DMS79 treated with DMSO at 0.1 percent for 48 hours (cell line): ENCODE measurements around the gene TECTA.

Experiments used
- DNase-seq: peaks from one replicate; lab custom pipeline; 2025; lab: John Stamatoyannopoulos, UW

The TECTA gene, protein sequence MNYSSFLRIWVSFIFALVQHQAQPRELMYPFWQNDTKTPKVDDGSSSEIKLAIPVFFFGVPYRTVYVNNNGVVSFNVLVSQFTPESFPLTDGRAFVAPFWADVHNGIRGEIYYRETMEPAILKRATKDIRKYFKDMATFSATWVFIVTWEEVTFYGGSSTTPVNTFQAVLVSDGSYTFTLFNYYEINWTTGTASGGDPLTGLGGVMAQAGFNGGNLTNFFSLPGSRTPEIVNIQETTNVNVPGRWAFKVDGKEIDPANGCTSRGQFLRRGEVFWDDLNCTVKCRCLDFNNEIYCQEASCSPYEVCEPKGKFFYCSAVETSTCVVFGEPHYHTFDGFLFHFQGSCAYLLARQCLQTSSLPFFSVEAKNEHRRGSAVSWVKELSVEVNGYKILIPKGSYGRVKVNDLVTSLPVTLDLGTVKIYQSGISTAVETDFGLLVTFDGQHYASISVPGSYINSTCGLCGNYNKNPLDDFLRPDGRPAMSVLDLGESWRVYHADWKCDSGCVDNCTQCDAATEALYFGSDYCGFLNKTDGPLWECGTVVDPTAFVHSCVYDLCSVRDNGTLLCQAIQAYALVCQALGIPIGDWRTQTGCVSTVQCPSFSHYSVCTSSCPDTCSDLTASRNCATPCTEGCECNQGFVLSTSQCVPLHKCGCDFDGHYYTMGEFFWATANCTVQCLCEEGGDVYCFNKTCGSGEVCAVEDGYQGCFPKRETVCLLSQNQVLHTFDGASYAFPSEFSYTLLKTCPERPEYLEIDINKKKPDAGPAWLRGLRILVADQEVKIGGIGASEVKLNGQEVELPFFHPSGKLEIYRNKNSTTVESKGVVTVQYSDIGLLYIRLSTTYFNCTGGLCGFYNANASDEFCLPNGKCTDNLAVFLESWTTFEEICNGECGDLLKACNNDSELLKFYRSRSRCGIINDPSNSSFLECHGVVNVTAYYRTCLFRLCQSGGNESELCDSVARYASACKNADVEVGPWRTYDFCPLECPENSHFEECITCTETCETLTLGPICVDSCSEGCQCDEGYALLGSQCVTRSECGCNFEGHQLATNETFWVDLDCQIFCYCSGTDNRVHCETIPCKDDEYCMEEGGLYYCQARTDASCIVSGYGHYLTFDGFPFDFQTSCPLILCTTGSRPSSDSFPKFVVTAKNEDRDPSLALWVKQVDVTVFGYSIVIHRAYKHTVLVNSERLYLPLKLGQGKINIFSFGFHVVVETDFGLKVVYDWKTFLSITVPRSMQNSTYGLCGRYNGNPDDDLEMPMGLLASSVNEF (N-terminal part only)

DNA sequence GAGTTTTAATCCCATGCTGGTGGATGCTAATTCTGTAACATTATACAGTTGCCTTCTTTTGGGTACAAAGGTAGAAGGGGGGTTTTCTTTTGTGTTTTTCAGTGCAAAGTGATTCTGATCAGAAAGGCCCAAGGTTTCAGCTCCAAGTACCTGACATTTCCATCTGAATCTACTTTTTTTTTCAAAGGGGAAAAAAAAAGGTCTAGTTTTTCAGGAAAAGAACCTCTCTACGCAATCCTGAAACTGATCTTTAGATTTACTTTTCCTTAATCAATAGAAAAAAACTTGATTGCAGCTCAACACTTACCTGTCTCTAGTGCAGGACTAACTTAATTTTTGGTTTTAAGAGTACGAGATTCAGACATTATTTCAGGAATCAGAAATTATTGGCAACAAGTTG, at the start of gene TECTA:
Gene TECTA, plus strand, starts transcription at position 301 of the 400 bp plus-strand sequence. CDS start 1,423 bp downstream, outside the sequence.
- no peak for DNase-seq

- DNase-seq: no peak
Observed at GRCh38 chr11:121053244-121053643, 47.8 kb upstream of the TECTA start.

DNA sequence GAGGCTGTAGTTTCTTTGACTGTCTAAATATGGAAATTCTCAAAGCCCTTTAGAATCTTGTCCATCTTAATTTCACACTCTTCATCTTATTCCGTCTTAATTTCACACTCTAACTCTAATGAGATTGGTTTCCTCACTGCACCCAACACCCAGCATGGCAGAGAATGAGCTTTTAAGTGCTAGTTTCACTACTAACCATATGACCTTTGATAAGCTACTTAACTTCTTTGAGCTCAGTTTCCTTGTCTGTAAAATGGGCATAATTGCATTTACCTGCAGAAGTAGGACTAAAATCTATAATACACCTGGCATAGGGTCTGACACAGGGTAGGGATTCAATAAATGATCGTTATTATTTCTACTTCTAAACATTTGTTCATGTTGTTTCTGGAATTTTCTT, 46.8 kb upstream of the TECTA start:
- no peak for DNase-seq

DNA sequence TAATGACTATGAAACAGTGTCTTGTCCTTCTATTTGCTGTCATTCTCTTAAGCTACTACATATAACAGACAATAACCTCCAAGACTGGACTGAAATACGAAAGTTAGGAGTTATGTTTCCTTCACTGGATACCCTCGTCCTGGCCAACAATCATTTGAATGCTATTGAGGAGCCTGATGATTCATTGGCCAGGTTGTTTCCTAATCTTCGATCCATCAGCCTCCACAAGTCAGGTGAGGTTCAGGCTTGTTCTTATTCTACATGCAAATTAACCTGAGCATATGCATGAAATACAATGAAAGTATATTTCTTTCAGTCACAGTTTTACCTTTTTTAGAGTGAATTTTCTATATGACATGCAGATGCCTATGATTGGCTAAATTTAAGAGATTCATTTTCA, 46.0 kb upstream of the TECTA start:
- no peak for DNase-seq

GRCh38 chr11:121057922-121058321, 43.1 kb upstream of the TECTA start:
- DNase-seq: no peak

DNA sequence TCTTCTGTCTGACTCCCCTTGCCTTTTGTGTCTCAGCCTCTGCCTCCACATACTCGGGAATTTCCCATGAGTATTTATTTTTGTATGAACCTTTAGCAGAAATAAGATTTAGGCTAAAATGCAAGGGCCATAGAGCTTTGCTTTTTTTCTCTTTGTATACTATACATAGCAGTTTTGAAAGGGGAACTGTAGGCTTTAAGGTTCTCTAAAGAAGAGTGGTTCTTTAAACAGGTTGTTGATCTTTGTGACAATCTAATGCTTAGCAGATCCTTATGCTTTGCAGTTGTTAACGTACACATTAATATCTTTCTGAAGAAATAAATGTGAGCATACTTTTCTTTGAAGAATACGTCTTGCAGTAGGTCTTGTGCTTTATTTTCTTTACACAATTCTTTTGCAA, 42.1 kb upstream of the TECTA start:
- no peak for DNase-seq

DNA sequence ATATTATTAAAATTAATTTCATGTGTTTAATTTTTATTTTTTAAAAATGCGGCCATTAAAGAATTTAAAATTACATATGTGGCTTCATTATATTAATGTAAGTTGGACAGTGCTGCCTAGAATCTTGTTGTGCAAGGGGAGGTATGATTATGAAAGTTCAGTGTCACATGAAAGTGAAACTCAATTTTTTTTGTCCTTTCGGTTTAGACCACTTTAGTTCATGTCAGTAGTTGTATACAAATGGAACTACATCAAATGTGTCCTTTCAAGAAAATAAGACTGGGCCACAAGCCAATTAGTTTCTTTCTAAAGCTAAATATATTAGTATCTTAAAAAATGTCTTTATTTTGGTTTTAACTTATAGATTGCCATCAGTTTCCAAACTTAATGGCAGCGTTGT, 41.4 kb upstream of the TECTA start:
- DNase-seq: no peak

GRCh38 chr11:121063728-121064127, 37.3 kb upstream of the TECTA start:
- no peak for DNase-seq

DNA sequence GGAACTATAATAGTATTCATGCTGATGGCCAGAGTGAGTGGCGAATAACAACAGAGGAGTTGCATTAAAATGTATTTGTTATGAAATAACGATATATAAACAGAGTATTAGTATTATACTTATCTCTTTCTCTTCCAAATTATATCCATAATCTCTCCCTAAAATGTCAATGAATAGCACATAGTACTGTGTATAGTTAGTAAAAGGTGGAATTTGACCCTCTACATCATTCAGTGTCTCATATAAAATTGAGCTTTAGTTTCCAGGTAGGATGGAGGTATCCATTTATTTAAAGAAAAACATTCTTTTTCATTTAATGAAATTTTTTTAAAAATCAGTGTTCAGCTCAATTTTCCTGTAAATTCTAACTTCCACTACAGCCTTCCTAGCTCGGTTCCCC, 34.4 kb upstream of the TECTA start:
- DNase-seq: no peak

- DNase-seq: no peak
Observed at GRCh38 chr11:121067026-121067425, 34.0 kb upstream of the TECTA start.

DNA sequence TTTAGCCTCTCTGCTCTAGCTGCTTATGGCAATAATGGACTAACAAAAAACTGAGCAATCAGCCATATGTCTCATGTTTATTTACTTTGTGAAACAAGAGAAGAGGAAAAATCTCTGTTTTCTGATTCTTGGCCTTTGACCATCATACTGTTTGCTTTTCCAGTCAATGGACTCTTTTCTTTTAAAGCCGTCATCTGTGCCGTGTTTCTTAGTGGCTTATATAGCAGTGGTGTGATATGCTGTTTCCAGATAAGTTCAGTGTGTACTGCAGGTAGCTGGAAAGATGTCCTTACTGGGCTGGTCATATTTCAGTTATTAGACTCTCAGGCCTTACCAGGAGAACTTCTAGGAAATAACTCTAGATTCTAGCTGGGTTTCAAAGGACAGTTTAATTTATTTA, 33.6 kb upstream of the TECTA start:
- DNase-seq: peak; percentile 56

- no peak for DNase-seq
Observed at GRCh38 chr11:121067962-121068647, 32.9 kb upstream of the TECTA start.

GRCh38 chr11:121068787-121069186, 32.3 kb upstream of the TECTA start:
- no peak for DNase-seq

DNA sequence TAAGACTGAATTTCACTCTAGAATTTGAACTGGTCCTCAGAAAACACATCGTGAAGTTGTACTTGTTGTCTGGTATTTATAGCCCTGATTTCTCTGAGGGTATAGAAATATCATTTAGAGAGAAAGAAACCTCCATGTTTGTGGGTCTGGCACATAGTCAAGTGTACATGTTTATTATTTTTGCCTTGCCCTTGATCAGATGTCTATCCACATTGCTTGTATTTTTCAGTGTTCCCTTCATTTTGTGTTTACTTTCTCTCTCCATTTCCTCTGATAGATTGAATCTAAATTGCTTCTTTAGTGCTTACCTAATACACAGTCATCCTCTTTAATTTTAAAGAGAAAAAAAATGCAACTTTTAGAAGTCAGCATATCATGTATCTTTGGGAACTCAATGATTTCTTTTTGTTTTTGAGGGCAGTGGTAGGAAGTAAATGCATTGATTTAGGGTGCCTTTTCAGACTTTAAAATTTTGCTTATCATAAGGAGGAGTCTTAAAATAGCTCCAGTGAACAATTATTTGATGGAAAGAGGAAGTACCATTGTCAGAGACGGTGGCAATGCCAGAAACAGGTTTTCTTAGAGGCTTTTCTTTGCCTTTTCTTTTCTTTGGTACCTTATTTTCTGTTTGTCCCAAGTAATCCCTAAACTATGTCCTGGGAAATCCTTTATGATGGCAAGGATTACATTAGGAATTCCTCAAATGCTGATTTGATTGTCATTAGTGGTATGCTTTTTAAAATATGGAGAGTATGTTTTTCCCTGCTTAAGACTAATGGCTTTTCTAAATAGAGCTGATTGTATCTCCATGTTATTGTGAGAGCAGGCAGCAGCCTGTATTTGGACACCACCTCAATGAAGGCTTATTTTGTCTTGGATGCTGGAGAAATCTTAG, 29.8 kb upstream of the TECTA start:
- DNase-seq: no peak

GRCh38 chr11:121071846-121072450, 29.1 kb upstream of the TECTA start:
- DNase-seq: no peak

DNA sequence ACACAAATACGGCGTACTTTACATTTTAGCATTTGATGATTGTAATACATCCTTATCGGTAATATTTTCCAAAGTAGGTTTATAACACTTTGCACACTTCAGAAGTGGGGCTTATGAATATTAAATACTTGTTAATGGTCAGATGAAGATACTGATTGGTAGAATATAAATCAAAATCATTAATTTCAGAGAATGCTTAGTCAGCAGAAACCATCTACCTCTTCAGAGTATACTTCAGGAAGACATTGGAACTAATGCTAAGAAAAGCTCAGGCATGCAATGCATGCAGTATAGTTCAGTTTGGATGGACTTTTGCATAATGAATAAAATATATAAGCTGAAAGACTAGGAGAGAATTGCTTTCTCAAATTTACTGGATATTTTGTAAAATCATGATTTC, 19.7 kb upstream of the TECTA start:
- DNase-seq: no peak

DNA sequence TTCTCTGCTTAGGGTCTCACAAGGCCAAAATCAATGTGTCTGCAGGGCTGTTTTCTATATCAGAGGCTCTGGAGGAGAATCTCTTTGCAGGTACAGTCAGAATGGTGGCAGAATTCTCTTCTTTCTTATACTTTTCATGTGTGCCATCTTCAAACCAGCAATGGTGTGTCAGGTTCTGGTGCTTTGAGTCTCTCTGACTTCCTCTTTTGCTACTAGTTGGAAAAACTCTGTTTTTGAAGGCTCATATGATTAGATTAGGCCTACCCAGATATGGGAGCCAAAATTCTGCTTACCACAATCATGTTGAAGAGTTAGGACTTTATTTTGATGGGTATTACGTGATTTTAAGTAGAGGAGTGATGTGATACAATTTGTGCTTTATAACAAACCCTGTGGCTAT, 18.8 kb upstream of the TECTA start:
- DNase-seq: no peak

DNA sequence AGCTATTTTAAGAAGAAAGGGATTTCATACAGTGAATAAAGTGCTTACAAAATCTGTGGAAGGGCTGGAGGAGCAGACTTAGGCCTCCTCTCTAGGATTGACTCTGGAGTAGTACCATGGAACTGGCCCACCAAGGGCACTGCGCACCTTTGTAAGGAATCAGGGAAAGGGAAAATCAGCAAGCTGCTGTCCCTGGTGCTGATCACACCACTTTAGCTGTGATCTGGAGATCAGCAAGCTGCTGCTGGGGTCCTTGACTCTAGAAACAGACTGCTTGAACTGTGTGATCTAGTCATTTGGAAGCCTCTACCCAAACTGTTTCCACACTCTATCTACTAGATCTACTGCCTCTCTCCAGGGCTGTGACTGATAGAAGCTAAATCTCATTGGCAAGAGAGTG, 18.4 kb upstream of the TECTA start:
- DNase-seq: no peak

- DNase-seq: no peak
Observed at GRCh38 chr11:121086866-121087265, 14.2 kb upstream of the TECTA start.

DNA sequence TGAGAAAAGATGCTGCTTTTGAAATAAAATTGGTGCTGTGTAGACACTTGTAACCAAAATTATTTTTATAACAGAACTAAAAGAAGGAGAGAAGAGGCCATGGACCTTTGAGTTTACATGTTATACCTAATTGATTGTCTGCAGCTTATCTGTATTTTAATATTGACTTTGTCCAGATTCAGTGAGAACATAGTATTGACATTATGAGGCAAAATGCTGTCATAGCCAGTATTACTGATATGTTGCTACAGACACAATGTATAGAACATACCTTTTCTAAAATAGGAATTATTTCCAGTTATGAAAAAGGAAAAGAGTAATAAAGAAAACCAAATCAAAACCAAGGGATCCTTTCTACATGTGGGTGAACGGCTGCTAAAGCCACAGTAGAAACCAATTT, 11.5 kb upstream of the TECTA start:
- no peak for DNase-seq
